Mammary epithelial cell (primary cell): ENCODE measurements around the gene PACSIN1.

Experiments
- EZH2 ChIP-seq: IDR thresholded peaks from 2 replicates; pipeline ENCODE4 v1.6.1; 2012; ENCODE audit warnings: low read length, inconsistent platforms, borderline replicate concordance
- TF ChIP-seq, protein P1 (sequence below), 2 donors: IDR thresholded peaks in 1 of 2; conservative IDR thresholded peaks in 1 of 2; 2 replicates each; pipeline ENCODE4 v1.5.1; 2011 to 2012; ENCODE audit warnings: inconsistent platforms in 2 of 2, low read length in 2 of 2, mild to moderate bottlenecking in 2 of 2, control low read depth in 1 of 2, low read depth in 1 of 2; ENCODE audit not compliant: insufficient read depth in 1 of 2; ENCODE audit errors: extremely low read depth in 1 of 2

DNA sequence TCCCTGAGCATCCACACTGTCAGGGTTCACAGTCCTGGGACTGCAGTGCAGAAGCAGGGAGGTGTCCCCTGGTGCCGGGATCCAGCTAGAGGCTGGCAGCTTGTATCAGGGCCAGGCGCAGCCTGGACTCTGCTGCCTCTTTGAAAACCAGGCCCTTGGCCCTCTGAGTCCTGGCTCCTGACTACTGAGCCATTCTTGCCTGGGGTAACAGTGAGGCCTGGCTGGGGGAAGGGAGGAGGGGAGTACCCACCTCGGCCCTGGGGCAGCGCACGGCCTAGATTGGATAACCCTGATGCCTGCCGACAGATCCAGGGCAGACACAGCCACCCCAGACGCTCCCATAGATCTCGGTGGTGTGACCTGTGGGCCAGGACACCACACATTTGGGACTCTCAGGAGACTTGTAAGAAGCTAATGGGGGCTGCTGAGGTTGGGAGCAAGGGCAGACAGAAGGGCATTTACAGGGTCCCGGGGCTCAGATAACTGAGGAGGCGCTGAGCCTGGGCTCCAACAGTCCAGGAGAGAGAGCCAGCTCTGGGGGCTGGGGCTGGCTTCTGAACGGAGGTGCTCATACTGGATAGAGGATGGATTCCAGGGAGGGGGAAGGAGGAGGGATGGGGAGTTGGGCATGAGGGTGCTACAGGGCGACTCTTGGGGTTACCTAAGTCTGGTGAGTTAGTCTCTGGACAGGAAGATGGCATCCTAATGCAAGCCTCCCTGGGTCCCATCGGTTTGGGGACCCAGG is 59.7 kb downstream of the PACSIN1 start:
- TF ChIP-seq, protein P1, sequence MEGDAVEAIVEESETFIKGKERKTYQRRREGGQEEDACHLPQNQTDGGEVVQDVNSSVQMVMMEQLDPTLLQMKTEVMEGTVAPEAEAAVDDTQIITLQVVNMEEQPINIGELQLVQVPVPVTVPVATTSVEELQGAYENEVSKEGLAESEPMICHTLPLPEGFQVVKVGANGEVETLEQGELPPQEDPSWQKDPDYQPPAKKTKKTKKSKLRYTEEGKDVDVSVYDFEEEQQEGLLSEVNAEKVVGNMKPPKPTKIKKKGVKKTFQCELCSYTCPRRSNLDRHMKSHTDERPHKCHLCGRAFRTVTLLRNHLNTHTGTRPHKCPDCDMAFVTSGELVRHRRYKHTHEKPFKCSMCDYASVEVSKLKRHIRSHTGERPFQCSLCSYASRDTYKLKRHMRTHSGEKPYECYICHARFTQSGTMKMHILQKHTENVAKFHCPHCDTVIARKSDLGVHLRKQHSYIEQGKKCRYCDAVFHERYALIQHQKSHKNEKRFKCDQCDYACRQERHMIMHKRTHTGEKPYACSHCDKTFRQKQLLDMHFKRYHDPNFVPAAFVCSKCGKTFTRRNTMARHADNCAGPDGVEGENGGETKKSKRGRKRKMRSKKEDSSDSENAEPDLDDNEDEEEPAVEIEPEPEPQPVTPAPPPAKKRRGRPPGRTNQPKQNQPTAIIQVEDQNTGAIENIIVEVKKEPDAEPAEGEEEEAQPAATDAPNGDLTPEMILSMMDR (conservative IDR thresholded peaks at IDR 0.05 in 1 of 2, IDR thresholded peaks at IDR 0.05 in 1 of 2; ENCODE audit: extremely low read depth in 1 of 2, insufficient read depth in 1 of 2, low read depth in 1 of 2, low read length in 2 of 2), result no peak
- no peak for TF ChIP-seq EZH2
